GM12891 (cell line): ENCODE results near the gene GTF2H2.
"Not testable (repeated sequence)": the region's sequence is repeated elsewhere in the genome, so short reads cannot be mapped to it uniquely, and the experiment has no call there.

Experiments
- DNase-seq: peaks from one replicate; pipeline ENCODE4 v3.0.0; 2011; ENCODE audit warnings: low spot score; ENCODE audit not compliant: insufficient read length
- FAIRE-seq: peaks from 2 replicates; lab custom pipeline; 2011; peaks lifted over from hg19 to GRCh38; lab: Jason Lieb, UNC
- PAX5 ChIP-seq: IDR thresholded peaks from 2 replicates; pipeline ENCODE4 v1.6.1; 2011; ENCODE audit warnings: low read length, moderate library complexity, mild to moderate bottlenecking; ENCODE audit not compliant: insufficient read depth, severe bottlenecking
- POLR2A ChIP-seq: IDR thresholded peaks from 2 replicates; pipeline ENCODE4 v1.6.1; 2011; ENCODE audit warnings: low read depth, low read length, control low read depth
- POLR2AphosphoS5 ChIP-seq: IDR thresholded peaks from 2 replicates; pipeline ENCODE4 v1.6.1; 2011; ENCODE audit warnings: low read depth, low read length, control low read depth
- POU2F2 ChIP-seq: IDR thresholded peaks from 2 replicates; pipeline ENCODE4 v1.6.1; 2011; ENCODE audit warnings: low read depth, mild to moderate bottlenecking, control low read depth, low read length, moderate library complexity
- SPI1 ChIP-seq: IDR thresholded peaks from 2 replicates; pipeline ENCODE4 v1.6.1; 2011; ENCODE audit warnings: low read depth, low read length, control low read depth
- TAF1 ChIP-seq: IDR thresholded peaks from 2 replicates; pipeline ENCODE4 v1.6.1; 2011; ENCODE audit warnings: low read depth, low read length, control low read depth

The GTF2H2 gene

GRCh38 chr5:71018376-71019005, 49.0 kb downstream of the GTF2H2 start:
- DNase-seq, FAIRE-seq: not testable (repeated sequence)

- no peak for DNase-seq
- FAIRE-seq: no peak
- TF ChIP-seq SPI1 (no peak), POLR2A (no peak), POU2F2 (no peak), TAF1 (no peak), PAX5 (no peak), POLR2AphosphoS5 (no peak)
Measured at GRCh38 chr5:71014176-71014575, 53.3 kb downstream of the GTF2H2 start.

DNA sequence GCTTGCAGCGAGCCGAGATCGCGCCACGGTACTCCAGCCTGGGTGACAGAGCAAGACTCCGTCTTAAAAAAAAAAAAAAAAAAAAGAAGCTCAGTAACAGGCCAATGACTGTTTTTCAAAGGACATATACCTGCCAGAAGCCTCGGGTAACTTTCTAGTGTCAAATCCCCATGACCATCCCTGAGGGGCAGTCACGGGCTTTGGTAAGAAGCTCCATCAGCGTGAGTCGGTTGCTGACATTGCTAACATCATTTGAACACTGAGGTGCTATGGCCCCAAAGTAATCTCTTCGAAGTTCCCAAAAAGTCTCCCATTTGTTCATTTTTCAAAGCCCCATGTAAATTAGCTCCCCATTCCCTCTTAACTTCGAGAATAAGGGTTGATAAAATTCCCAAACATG, 53.9 kb downstream of the GTF2H2 start:
- TF ChIP-seq POLR2AphosphoS5 (no peak), PAX5 (no peak), POU2F2 (no peak), SPI1 (no peak), POLR2A (no peak), TAF1 (no peak)
- no peak for FAIRE-seq
- DNase-seq: no peak

DNA sequence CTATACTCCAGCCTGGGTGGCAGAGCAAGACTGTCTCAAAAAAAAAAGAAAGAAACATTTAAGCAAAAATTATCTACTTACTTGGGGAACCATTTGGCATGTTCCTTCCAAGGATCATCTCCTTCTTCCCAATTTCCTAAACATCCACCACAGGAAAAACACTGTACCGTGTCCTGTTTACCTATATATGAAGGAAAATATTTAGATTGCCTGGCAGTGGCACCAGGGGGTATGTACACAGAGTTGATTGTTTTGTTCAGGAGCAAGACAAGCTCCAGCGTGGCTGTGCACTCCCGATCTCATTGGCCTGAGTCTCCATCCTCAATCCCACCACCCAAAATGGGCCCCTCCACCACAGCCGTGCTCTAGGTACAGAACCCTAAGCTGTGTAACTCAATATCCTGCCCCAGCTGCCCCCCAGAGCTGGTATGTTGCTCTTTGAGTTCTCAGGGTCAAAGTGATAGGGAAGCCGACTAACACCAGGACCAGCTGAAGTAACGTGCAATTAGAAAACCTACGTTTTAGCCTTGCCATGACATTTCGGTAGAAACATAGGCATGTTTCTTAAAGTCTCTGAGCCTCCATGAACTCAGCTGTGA, 56.2 kb downstream of the GTF2H2 start:
- FAIRE-seq (no peak), DNase-seq (no peak)
- no peak for TF ChIP-seq SPI1
- no peak for TF ChIP-seq POLR2A
- TF ChIP-seq PAX5: no peak

- not testable (repeated sequence) for FAIRE-seq, DNase-seq
Measured at GRCh38 chr5:71006983-71007382, 60.5 kb downstream of the GTF2H2 start.
